Measurements from ENCODE around the gene NSDHL. TPM values are rescaled to one million over a fixed set of nuclear protein-coding genes. Genes with fewer than 3 reads are reported as not detected.
A peak's percentile ranks its signal among the peaks of the same experiment; 100 is the strongest.
"Not testable (repeated sequence)": the region's sequence is repeated elsewhere in the genome, so short reads cannot be mapped to it uniquely, and the experiment has no call there.

The NSDHL gene
- total RNA-seq: 10 to 100 TPM; 21.3 to 21.6 TPM

GRCh38 chrX:152830312-152831305 is at the start of gene NSDHL, which contains the start of gene CETN2:
TSS of gene NSDHL (plus strand) at chrX:152831063. CDS start at chrX:152846325, 15,262 bp downstream.
TSS of gene CETN2 (minus strand) at chrX:152830757. CDS start at chrX:152830710, 47 bp downstream.
- Mint-ChIP-seq H3K36me3 (peaks cover 3% of the 10 kb centered on the region), H3K4me1 (peaks cover 15% of the 10 kb centered on the region), H3K9me3 (no peaks in the 10 kb centered on the region), H3K27ac (peak within 1 kb of the TSS; percentile 82), H3K4me3 (peak within 1 kb of the TSS; percentile 91), H3K27me3 (no peaks in the 10 kb centered on the region)
- DNase-seq: peak; percentile 94

- not testable (repeated sequence) for H3K4me1 Mint-ChIP-seq, H3K36me3 Mint-ChIP-seq, H3K27ac Mint-ChIP-seq, DNase-seq, H3K4me3 Mint-ChIP-seq, H3K27me3 Mint-ChIP-seq, H3K9me3 Mint-ChIP-seq
These were observed 43.8 kb upstream of the NSDHL start for GRCh38 chrX:152787062-152787461.

GRCh38 chrX:152798945-152799344 is 31.9 kb upstream of the NSDHL start:
- H3K27me3 Mint-ChIP-seq: peaks cover 9% of the 10 kb centered on the region
- DNase-seq: no peak
- H3K27ac Mint-ChIP-seq: no peak overlapping the region
- H3K4me3 Mint-ChIP-seq: no peak overlapping the region
- no peaks in the 10 kb centered on the region for H3K4me1 Mint-ChIP-seq
- H3K36me3 Mint-ChIP-seq: no peaks in the 10 kb centered on the region
- H3K9me3 Mint-ChIP-seq: no peaks in the 10 kb centered on the region

GRCh38 chrX:152806035-152806434 is 24.8 kb upstream of the NSDHL start:
- Mint-ChIP-seq H3K27me3 (peaks cover 13% of the 10 kb centered on the region), H3K9me3 (no peaks in the 10 kb centered on the region), H3K4me3 (no peak overlapping the region), H3K27ac (no peak overlapping the region), H3K36me3 (no peaks in the 10 kb centered on the region), H3K4me1 (peaks cover 8% of the 10 kb centered on the region)
- no peak for DNase-seq

- Mint-ChIP-seq H3K9me3 (no peaks in the 10 kb centered on the region), H3K4me1 (peaks cover 8% of the 10 kb centered on the region), H3K27me3 (no peaks in the 10 kb centered on the region), H3K27ac (no peak overlapping the region), H3K36me3 (no peaks in the 10 kb centered on the region), H3K4me3 (no peak overlapping the region)
- DNase-seq: no peak
These were observed 20.5 kb upstream of the NSDHL start for GRCh38 chrX:152810403-152810802.

GRCh38 chrX:152813206-152813605 is 17.7 kb upstream of the NSDHL start:
- DNase-seq: no peak
- Mint-ChIP-seq H3K4me1 (no peaks in the 10 kb centered on the region), H3K27ac (no peak overlapping the region), H3K4me3 (no peak overlapping the region), H3K36me3 (no peaks in the 10 kb centered on the region), H3K9me3 (no peaks in the 10 kb centered on the region), H3K27me3 (no peaks in the 10 kb centered on the region)

GRCh38 chrX:152814048-152814447 is 16.8 kb upstream of the NSDHL start:
- no peaks in the 10 kb centered on the region for H3K27me3 Mint-ChIP-seq
- no peaks in the 10 kb centered on the region for H3K36me3 Mint-ChIP-seq
- H3K27ac Mint-ChIP-seq: no peak overlapping the region
- DNase-seq: no peak
- no peaks in the 10 kb centered on the region for H3K9me3 Mint-ChIP-seq
- no peak overlapping the region for H3K4me3 Mint-ChIP-seq
- H3K4me1 Mint-ChIP-seq: no peaks in the 10 kb centered on the region

GRCh38 chrX:152817078-152817764 is 13.6 kb upstream of the NSDHL start:
- DNase-seq: no peak
- H3K9me3 Mint-ChIP-seq: no peaks in the 10 kb centered on the region
- no peak overlapping the region for H3K27ac Mint-ChIP-seq
- H3K4me1 Mint-ChIP-seq: no peaks in the 10 kb centered on the region
- no peak overlapping the region for H3K4me3 Mint-ChIP-seq
- no peaks in the 10 kb centered on the region for H3K27me3 Mint-ChIP-seq
- H3K36me3 Mint-ChIP-seq: no peaks in the 10 kb centered on the region

- Mint-ChIP-seq H3K27ac (no peak overlapping the region), H3K4me3 (no peak overlapping the region), H3K27me3 (no peaks in the 10 kb centered on the region), H3K36me3 (no peaks in the 10 kb centered on the region), H3K4me1 (no peaks in the 10 kb centered on the region), H3K9me3 (no peaks in the 10 kb centered on the region)
- no peak for DNase-seq
These were observed 12.5 kb upstream of the NSDHL start for GRCh38 chrX:152818356-152818755.

GRCh38 chrX:152819266-152819665 is 11.6 kb upstream of the NSDHL start:
- no peak overlapping the region for H3K27ac Mint-ChIP-seq

GRCh38 chrX:152819732-152820131 is 11.1 kb upstream of the NSDHL start:
- Mint-ChIP-seq H3K4me1 (no peaks in the 10 kb centered on the region), H3K27me3 (no peaks in the 10 kb centered on the region), H3K9me3 (no peaks in the 10 kb centered on the region), H3K36me3 (no peaks in the 10 kb centered on the region), H3K4me3 (no peak overlapping the region), H3K27ac (no peak overlapping the region)
- no peak for DNase-seq

More at GRCh38 chrX:152819266-152819665, 11.6 kb upstream of the NSDHL start:
- Mint-ChIP-seq H3K4me3 (no peak overlapping the region), H3K36me3 (no peaks in the 10 kb centered on the region), H3K9me3 (no peaks in the 10 kb centered on the region), H3K4me1 (no peaks in the 10 kb centered on the region), H3K27me3 (no peaks in the 10 kb centered on the region)
- DNase-seq: no peak

GRCh38 chrX:152821145-152821765 is 9.6 kb upstream of the NSDHL start:
- H3K36me3 Mint-ChIP-seq: no peaks in the 10 kb centered on the region
- no peaks in the 10 kb centered on the region for H3K9me3 Mint-ChIP-seq
- no peak for DNase-seq
- H3K4me3 Mint-ChIP-seq: no peak overlapping the region
- no peak overlapping the region for H3K27ac Mint-ChIP-seq
- no peaks in the 10 kb centered on the region for H3K4me1 Mint-ChIP-seq
- no peaks in the 10 kb centered on the region for H3K27me3 Mint-ChIP-seq

GRCh38 chrX:152822383-152823086 is 8.3 kb upstream of the NSDHL start:
- DNase-seq: no peak
- no peaks in the 10 kb centered on the region for H3K36me3 Mint-ChIP-seq
- no peaks in the 10 kb centered on the region for H3K4me1 Mint-ChIP-seq
- H3K4me3 Mint-ChIP-seq: no peak overlapping the region
- no peaks in the 10 kb centered on the region for H3K27me3 Mint-ChIP-seq
- no peaks in the 10 kb centered on the region for H3K9me3 Mint-ChIP-seq
- H3K27ac Mint-ChIP-seq: no peak overlapping the region

- no peaks in the 10 kb centered on the region for H3K36me3 Mint-ChIP-seq
- no peak overlapping the region for H3K4me3 Mint-ChIP-seq
- H3K27me3 Mint-ChIP-seq: no peaks in the 10 kb centered on the region
- H3K4me1 Mint-ChIP-seq: no peaks in the 10 kb centered on the region
- H3K9me3 Mint-ChIP-seq: no peaks in the 10 kb centered on the region
- H3K27ac Mint-ChIP-seq: no peak overlapping the region
- DNase-seq: no peak
These were observed 7.2 kb upstream of the NSDHL start for GRCh38 chrX:152823657-152824056.

Data from activated naive CD8-positive, alpha-beta T cell treated with anti-CD3 and anti-CD28 coated beads for 36 hours (primary cell).